ENCODE data around the gene MDGA2.

DNA sequence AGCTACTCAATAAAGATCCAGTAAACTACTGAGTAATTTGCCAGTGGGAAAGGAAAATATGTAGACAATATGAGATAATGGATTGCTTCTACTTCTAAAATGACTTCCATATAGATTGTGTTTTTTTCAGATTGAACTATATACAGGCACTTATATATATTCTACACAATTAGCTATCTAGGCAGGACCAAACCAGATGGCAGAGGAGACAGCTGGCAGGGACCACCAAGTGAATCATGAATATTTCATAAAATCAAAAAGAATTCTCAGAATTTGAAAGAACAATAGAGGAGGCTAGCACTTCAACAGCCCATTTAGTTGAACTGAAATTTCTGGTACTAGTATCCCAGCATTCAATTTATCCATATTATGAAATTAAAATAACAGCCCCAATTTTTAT is 685.8 kb downstream of the MDGA2 start:
- TF ChIP-seq, protein P1, sequence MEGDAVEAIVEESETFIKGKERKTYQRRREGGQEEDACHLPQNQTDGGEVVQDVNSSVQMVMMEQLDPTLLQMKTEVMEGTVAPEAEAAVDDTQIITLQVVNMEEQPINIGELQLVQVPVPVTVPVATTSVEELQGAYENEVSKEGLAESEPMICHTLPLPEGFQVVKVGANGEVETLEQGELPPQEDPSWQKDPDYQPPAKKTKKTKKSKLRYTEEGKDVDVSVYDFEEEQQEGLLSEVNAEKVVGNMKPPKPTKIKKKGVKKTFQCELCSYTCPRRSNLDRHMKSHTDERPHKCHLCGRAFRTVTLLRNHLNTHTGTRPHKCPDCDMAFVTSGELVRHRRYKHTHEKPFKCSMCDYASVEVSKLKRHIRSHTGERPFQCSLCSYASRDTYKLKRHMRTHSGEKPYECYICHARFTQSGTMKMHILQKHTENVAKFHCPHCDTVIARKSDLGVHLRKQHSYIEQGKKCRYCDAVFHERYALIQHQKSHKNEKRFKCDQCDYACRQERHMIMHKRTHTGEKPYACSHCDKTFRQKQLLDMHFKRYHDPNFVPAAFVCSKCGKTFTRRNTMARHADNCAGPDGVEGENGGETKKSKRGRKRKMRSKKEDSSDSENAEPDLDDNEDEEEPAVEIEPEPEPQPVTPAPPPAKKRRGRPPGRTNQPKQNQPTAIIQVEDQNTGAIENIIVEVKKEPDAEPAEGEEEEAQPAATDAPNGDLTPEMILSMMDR (IDR thresholded peaks at IDR 0.05), result no peak
- no peak for TF ChIP-seq ZFX (IDR thresholded peaks at IDR 0.05; ENCODE audit: borderline replicate concordance)
